NCI-H2227 (cell line): ENCODE results near the gene RPL3.

Experiments
- DNase-seq: peaks from one replicate; lab custom pipeline; 2025; ENCODE audit not compliant: unreplicated experiment; lab: John Stamatoyannopoulos, UW

Gene RPL3

GRCh38 chr22:39284142-39284980, 35.1 kb downstream of the RPL3 start:
- no peak for DNase-seq

GRCh38 chr22:39283322-39284141, 35.9 kb downstream of the RPL3 start:
- no peak for DNase-seq

GRCh38 chr22:39282645-39283321, 36.6 kb downstream of the RPL3 start:
- DNase-seq = no peak

GRCh38 chr22:39281126-39281525, 38.3 kb downstream of the RPL3 start:
- no peak for DNase-seq

- DNase-seq = no peak
Observed at GRCh38 chr22:39280250-39280649, 39.2 kb downstream of the RPL3 start.

GRCh38 chr22:39279170-39279850, 40.1 kb downstream of the RPL3 start:
- DNase-seq = no peak

GRCh38 chr22:39278040-39278439, 41.4 kb downstream of the RPL3 start:
- DNase-seq = no peak

- DNase-seq = no peak
Observed at GRCh38 chr22:39277142-39277607, 42.2 kb downstream of the RPL3 start.

- no peak for DNase-seq
Observed at GRCh38 chr22:39276440-39277141, 42.8 kb downstream of the RPL3 start.

- no peak for DNase-seq
Observed at GRCh38 chr22:39275814-39276439, 43.5 kb downstream of the RPL3 start.

GRCh38 chr22:39273950-39274887, 45.2 kb downstream of the RPL3 start:
- no peak for DNase-seq

- no peak for DNase-seq
Observed at GRCh38 chr22:39270792-39271191, 48.6 kb downstream of the RPL3 start.

- DNase-seq = no peak
Observed at GRCh38 chr22:39270280-39270679, 49.1 kb downstream of the RPL3 start.

GRCh38 chr22:39269095-39269790, 50.2 kb downstream of the RPL3 start:
- DNase-seq = no peak

- DNase-seq = no peak
Observed at GRCh38 chr22:39268645-39269044, 50.8 kb downstream of the RPL3 start.

- no peak for DNase-seq
Observed at GRCh38 chr22:39267974-39268373, 51.4 kb downstream of the RPL3 start.

- DNase-seq = no peak
Observed at GRCh38 chr22:39266398-39267030, 52.9 kb downstream of the RPL3 start.
